Trophoblast cell (in vitro differentiated cells and primary cell): ENCODE measurements around the gene CTAG1A.

Experiments used
- DNase-seq, 2 donors: peaks; one replicate each; pipeline ENCODE4 v3.0.0-alpha.2; 2016
- H2AFZ ChIP-seq: 2 replicates; pipeline ENCODE4 v1.6.1; 2013; ENCODE audit warnings: low read length, moderate library complexity, mild to moderate bottlenecking; ENCODE audit not compliant: insufficient read depth, poor library complexity
- H2AK5ac ChIP-seq: 2 replicates; pipeline ENCODE4 v1.6.1; 2013; ENCODE audit warnings: mild to moderate bottlenecking, low read length
- H2BK120ac ChIP-seq: 2 replicates; pipeline ENCODE4 v1.6.1; 2013; ENCODE audit warnings: low read length, mild to moderate bottlenecking, moderate library complexity; ENCODE audit not compliant: insufficient read depth, poor library complexity
- H2BK12ac ChIP-seq: 2 replicates; pipeline ENCODE4 v1.6.1; 2013; ENCODE audit warnings: mild to moderate bottlenecking, low read length, moderate library complexity
- H2BK5ac ChIP-seq: 2 replicates; pipeline ENCODE4 v1.6.1; 2013; ENCODE audit warnings: low read length, low read depth, moderate library complexity, mild to moderate bottlenecking; ENCODE audit not compliant: poor library complexity
- H3K14ac ChIP-seq: 2 replicates; pipeline ENCODE4 v1.6.1; 2013; ENCODE audit warnings: mild to moderate bottlenecking, low read length
- H3K18ac ChIP-seq: 2 replicates; pipeline ENCODE4 v1.6.1; 2013; ENCODE audit warnings: mild to moderate bottlenecking, low read length
- H3K23ac ChIP-seq: 2 replicates; pipeline ENCODE4 v1.6.1; 2013; ENCODE audit warnings: low read length
- H3K27ac ChIP-seq: 2 replicates; pipeline ENCODE4 v1.5.1; 2013; ENCODE audit warnings: low read depth, mild to moderate bottlenecking, inconsistent platforms, low read length, moderate library complexity
- H3K27me3 ChIP-seq: 2 replicates; pipeline ENCODE4 v1.6.1; 2013; ENCODE audit warnings: inconsistent platforms, mild to moderate bottlenecking, low read length, moderate library complexity; ENCODE audit not compliant: insufficient read depth
- H3K36me3 ChIP-seq, 2 experiments: 1 replicate in 1 of 2; 2 replicates in 1 of 2; pipeline ENCODE4 v1.6.1; 2013; ENCODE audit warnings: low read length in 2 of 2, mild to moderate bottlenecking in 2 of 2, moderate library complexity in 1 of 2; ENCODE audit not compliant: insufficient read depth in 2 of 2, control insufficient read depth in 1 of 2
- H3K4ac ChIP-seq: 2 replicates; pipeline ENCODE4 v1.6.1; 2013; ENCODE audit warnings: low read depth, mild to moderate bottlenecking, low read length, moderate library complexity
- H3K4me1 ChIP-seq, 2 experiments: 1 replicate in 1 of 2; 2 replicates in 1 of 2; pipeline ENCODE4 v1.6.1; 2013; ENCODE audit warnings: low read length in 2 of 2, mild to moderate bottlenecking in 2 of 2, moderate library complexity in 1 of 2; ENCODE audit not compliant: insufficient read depth in 2 of 2, control insufficient read depth in 1 of 2
- H3K4me2 ChIP-seq: 2 replicates; pipeline ENCODE4 v1.6.1; 2013; ENCODE audit warnings: inconsistent platforms, mild to moderate bottlenecking, low read length, moderate library complexity
- H3K4me3 ChIP-seq: 2 replicates; pipeline ENCODE4 v1.5.1; 2013; ENCODE audit warnings: mild to moderate bottlenecking, low read depth, low read length, inconsistent platforms
- H3K79me1 ChIP-seq: one replicate; pipeline ENCODE4 v1.6.1; 2013; ENCODE audit warnings: low read length
- H3K79me2 ChIP-seq: 2 replicates; pipeline ENCODE4 v1.6.1; 2013; ENCODE audit warnings: low read length, mild to moderate bottlenecking; ENCODE audit not compliant: control insufficient read depth, insufficient read depth, poor library complexity
- H3K9ac ChIP-seq: 2 replicates; pipeline ENCODE4 v1.6.1; 2013; ENCODE audit warnings: mild to moderate bottlenecking, low read length
- H3K9me3 ChIP-seq: 2 replicates; pipeline ENCODE4 v1.6.1; 2013; ENCODE audit warnings: low read depth, mild to moderate bottlenecking, control low read depth, inconsistent platforms, low read length; ENCODE audit not compliant: insufficient read depth
- H4K12ac ChIP-seq: 2 replicates; pipeline ENCODE4 v1.6.1; 2013; ENCODE audit warnings: low read depth, mild to moderate bottlenecking, low read length, moderate library complexity
- H4K8ac ChIP-seq: 2 replicates; pipeline ENCODE4 v1.6.1; 2013; ENCODE audit warnings: low read depth, mild to moderate bottlenecking, low read length, moderate library complexity
- H4K91ac ChIP-seq: one replicate; pipeline ENCODE4 v1.6.1; 2013; ENCODE audit warnings: low read depth, mild to moderate bottlenecking, low read length, moderate library complexity
- WGBS: extraction: QIAGEN DNeasy Blood & Tissue Kit; methylation state at CpG from one replicate; pipeline ENCODE4 v1.1.7; 2013; ENCODE audit warnings: missing lambda C conversion rate; ENCODE audit not compliant: insufficient read length, insufficient coverage; ENCODE audit errors: extremely low coverage; 5-methylcytosine and 5-hydroxymethylcytosine counted together

CTAG1A gene

DNA sequence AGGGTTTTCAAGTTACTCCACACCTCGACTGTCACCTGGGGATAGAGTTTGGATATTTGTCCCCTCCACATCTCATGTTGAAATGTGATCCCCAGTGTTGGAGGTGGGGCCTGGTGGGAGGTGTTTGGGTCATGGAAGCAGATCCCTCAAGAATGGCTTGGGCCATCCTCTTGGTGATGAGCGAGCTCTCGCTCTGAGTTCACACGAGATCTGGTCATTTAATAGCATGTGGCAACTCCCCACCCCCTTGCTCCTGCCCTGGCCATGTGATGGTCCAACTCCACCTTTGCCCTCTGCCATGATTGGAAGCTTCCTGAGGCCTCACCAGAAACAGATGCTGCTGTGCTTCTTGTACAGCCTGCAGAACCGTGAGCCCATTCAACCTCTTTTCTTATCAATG, 8.3 kb downstream of the CTAG1A start:
- Histone ChIP-seq H2BK120ac (no peak overlapping the region), H3K23ac (no peak overlapping the region), H3K9me3 (peaks cover 2% of the 10 kb centered on the region), H3K27ac (no peak overlapping the region), H3K14ac (no peak overlapping the region), H3K27me3 (no peaks in the 10 kb centered on the region), H2BK12ac (no peak overlapping the region), H2AK5ac (no peak overlapping the region), H3K4me2 (no peak overlapping the region), H4K8ac (no peak overlapping the region), H3K4ac (no peak overlapping the region), H2BK5ac (no peak overlapping the region), H3K36me3 (no peaks in the 10 kb centered on the region), H3K4me3 (no peak overlapping the region), H3K79me1 (no peaks in the 10 kb centered on the region), H3K9ac (no peak overlapping the region), H3K18ac (no peak overlapping the region), H3K4me1 (no peaks in the 10 kb centered on the region), H4K12ac (no peak overlapping the region), H4K91ac (no peak overlapping the region), H3K79me2 (no peaks in the 10 kb centered on the region), H2AFZ (no peak overlapping the region)
- DNase-seq: no peak
- no CpG with 5 or more reads among the region's 5 CpGs for WGBS

DNA sequence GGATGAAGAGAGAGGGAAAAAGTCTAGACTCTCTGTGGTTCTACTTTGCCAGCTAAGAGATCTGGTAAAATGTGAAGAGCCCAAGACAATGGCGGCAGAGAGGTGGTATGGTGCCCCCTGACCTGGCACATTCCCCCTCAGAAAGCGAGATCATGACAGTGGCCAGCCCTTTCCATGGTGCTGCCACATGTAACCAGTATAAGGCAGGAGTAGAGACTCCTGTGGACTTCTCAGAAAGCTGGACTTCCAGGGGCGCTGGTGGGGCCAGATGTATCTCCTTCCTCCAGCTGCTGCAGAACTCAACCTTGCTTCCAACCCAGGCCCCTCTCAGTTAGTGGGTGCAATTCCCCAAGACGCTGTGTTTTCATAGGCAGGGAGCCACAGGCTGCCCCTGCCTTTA, 9.6 kb downstream of the CTAG1A start:
- Histone ChIP-seq H3K9me3 (peaks cover 7% of the 10 kb centered on the region), H3K4me3 (no peak overlapping the region)

DNA sequence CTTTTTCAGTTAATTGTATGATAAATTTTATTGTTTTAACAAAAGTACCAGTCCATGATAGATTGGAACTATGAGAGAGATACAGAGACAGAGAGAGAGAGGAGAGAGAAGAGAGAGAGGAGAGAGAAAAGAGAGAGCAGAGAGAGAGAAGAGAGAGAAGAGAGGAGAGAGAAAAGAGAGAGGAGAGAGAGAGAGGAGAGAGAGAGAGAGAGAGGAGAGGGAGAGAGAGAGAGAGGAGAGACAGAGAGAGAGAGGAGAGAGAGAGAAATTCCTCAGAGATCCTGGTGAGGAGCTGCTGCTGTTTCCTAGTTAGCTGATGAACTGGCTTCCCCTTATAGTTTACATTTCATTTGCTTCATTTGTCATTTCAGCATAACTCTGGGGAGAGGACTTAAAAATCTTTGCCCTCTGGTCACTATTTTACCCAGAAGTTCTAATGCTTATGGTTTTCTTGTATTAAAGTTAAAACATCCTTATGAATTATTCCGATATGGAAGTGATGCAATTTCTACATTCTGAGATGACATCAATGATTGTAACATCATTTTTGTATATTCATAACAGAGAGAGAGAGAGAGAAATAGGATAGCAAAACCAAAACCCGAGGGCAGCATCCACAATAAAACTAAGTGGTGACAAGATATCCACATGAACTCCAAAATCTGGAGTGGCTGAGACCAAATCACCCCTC, 10.8 kb downstream of the CTAG1A start:
- H3K18ac ChIP-seq: no peak overlapping the region

More for the DNA sequence above, 9.6 kb downstream of the CTAG1A start:
- no peak overlapping the region for H2AFZ ChIP-seq
- no peak overlapping the region for H2BK5ac ChIP-seq
- H3K79me1 ChIP-seq: no peaks in the 10 kb centered on the region
- WGBS: no CpG with 5 or more reads among the region's 4 CpGs
- no peak overlapping the region for H3K4me2 ChIP-seq
- no peaks in the 10 kb centered on the region for H3K4me1 ChIP-seq
- no peak overlapping the region for H3K4ac ChIP-seq
- H3K79me2 ChIP-seq: no peaks in the 10 kb centered on the region
- H2BK12ac ChIP-seq: no peak overlapping the region
- no peak overlapping the region for H3K18ac ChIP-seq
- no peak overlapping the region for H3K23ac ChIP-seq
- no peak overlapping the region for H2BK120ac ChIP-seq
- no peak overlapping the region for H4K12ac ChIP-seq
- H2AK5ac ChIP-seq: no peak overlapping the region
- H3K14ac ChIP-seq: no peak overlapping the region
- no peak overlapping the region for H3K9ac ChIP-seq
- H4K91ac ChIP-seq: no peak overlapping the region
- no peaks in the 10 kb centered on the region for H3K27me3 ChIP-seq
- no peak overlapping the region for H4K8ac ChIP-seq
- no peak overlapping the region for H3K27ac ChIP-seq
- H3K36me3 ChIP-seq: no peaks in the 10 kb centered on the region
- no peak for DNase-seq

DNA sequence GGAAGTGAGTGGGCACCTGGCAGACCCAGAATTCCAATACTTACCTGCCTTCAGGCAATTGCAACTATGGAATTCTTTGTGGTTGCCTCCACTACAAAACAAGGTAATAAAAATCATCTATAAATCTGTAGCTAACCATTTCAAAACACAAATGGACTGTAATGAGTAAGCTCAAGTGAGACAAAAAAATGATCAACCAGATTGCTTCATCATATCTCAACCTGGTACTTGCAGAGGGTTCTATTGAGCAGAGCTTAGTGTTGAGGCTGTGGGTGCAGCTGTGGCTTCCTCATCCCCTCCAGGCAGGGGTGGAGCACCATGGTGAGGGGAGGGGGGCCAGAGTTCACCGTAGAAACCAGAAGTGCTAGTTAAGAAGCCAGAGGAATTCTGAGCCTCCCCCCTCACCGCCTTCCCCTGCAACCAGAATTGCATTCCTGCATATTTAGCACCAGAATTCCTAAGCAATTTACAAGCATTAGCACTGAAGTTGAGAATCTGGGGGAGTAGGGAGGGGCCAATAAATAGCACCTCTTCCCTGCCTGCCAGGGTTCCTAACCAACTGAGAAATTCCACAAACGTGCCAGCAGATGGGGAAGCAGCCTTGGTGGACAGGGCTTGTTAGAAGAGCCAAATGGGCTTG, 11.5 kb downstream of the CTAG1A start:
- H3K4me1 ChIP-seq: no peaks in the 10 kb centered on the region
- no peak overlapping the region for H2BK120ac ChIP-seq
- H3K4ac ChIP-seq: no peak overlapping the region
- no peak overlapping the region for H3K14ac ChIP-seq
- no peak overlapping the region for H3K27ac ChIP-seq
- WGBS: no CpG with 5 or more reads among the region's 3 CpGs
- no peaks in the 10 kb centered on the region for H3K79me2 ChIP-seq
- H3K4me2 ChIP-seq: no peak overlapping the region
- DNase-seq: peak; percentile 55 to 64
- no peak overlapping the region for H4K91ac ChIP-seq
- H3K18ac ChIP-seq: no peak overlapping the region
- no peak overlapping the region for H2BK12ac ChIP-seq
- peaks cover 14% of the 10 kb centered on the region for H3K9me3 ChIP-seq
- H3K9ac ChIP-seq: no peak overlapping the region
- H2AK5ac ChIP-seq: no peak overlapping the region
- no peaks in the 10 kb centered on the region for H3K27me3 ChIP-seq
- H4K8ac ChIP-seq: no peak overlapping the region
- no peak overlapping the region for H3K4me3 ChIP-seq
- no peak overlapping the region for H2AFZ ChIP-seq
- H3K23ac ChIP-seq: no peak overlapping the region
- H4K12ac ChIP-seq: no peak overlapping the region
- H3K36me3 ChIP-seq: no peaks in the 10 kb centered on the region
- H3K79me1 ChIP-seq: no peaks in the 10 kb centered on the region
- no peak overlapping the region for H2BK5ac ChIP-seq

More for the DNA sequence above, 10.8 kb downstream of the CTAG1A start:
- DNase-seq: no peak
- Histone ChIP-seq H3K79me2 (no peaks in the 10 kb centered on the region), H3K4ac (no peak overlapping the region), H3K9ac (no peak overlapping the region), H3K23ac (no peak overlapping the region), H3K27ac (no peak overlapping the region), H3K36me3 (no peaks in the 10 kb centered on the region), H4K91ac (no peak overlapping the region), H3K9me3 (peaks cover 14% of the 10 kb centered on the region), H2BK12ac (no peak overlapping the region), H3K4me3 (no peak overlapping the region), H2BK120ac (no peak overlapping the region), H2BK5ac (no peak overlapping the region), H2AK5ac (no peak overlapping the region), H4K8ac (no peak overlapping the region), H3K79me1 (no peaks in the 10 kb centered on the region), H3K27me3 (no peaks in the 10 kb centered on the region), H3K4me1 (no peaks in the 10 kb centered on the region), H2AFZ (no peak overlapping the region), H4K12ac (no peak overlapping the region), H3K4me2 (no peak overlapping the region), H3K14ac (no peak overlapping the region)
- no CpG with 5 or more reads among the region's 2 CpGs for WGBS
